Tibial artery (tissue), 4 donors: ENCODE results near the gene MITF.

Experiments used
- DNase-seq, 2 donors: peaks; one replicate each; pipeline ENCODE4 v3.0.0-alpha.2; 2019
- H3K27ac ChIP-seq, 2 donors: fragments of 200-600 bp; sonication (generic) in 1 of 2; 1 replicate in 1 of 2; 2 replicates in 1 of 2; pipeline ENCODE4 v1.5.1; 2018 to 2019; ENCODE audit warnings: mild to moderate bottlenecking in 1 of 2
- H3K27me3 ChIP-seq, 2 donors: fragments of 200-600 bp; sonication (generic) in 1 of 2; one replicate each; pipeline versions ENCODE4 v1.5.1 to v1.6.0; 2016 to 2019
- H3K36me3 ChIP-seq, 3 donors: fragments of 200-600 bp; sonication (generic) in 2 of 3; one replicate each; pipeline ENCODE4 v1.5.1; 2016 to 2019; ENCODE audit warnings: mild to moderate bottlenecking in 2 of 3
- H3K4me1 ChIP-seq, 4 donors: fragments of 200-600 bp; sonication (generic) in 2 of 4; 1 replicate in 3 of 4; 2 replicates in 1 of 4; pipeline ENCODE4 v1.5.1; 2016 to 2019
- H3K4me3 ChIP-seq, 2 donors: fragments of 200-600 bp; sonication (generic) in 1 of 2; 1 replicate in 1 of 2; 2 replicates in 1 of 2; pipeline ENCODE4 v1.5.1; 2018 to 2019; ENCODE audit warnings: mild to moderate bottlenecking in 2 of 2
- H3K9me3 ChIP-seq, 3 donors: fragments of 200-600 bp; sonication (generic) in 1 of 3; one replicate each; pipeline ENCODE4 v1.5.1; 2016 to 2019
- CTCF ChIP-seq, 2 experiments: fragments of 200-600 bp in 1 of 2; fragments of 450-650 bp in 1 of 2; IDR thresholded peaks; one replicate each; pipeline ENCODE4 v1.5.1; 2017 to 2019; ENCODE audit warnings: antibody characterized with exemption in 2 of 2, mild to moderate bottlenecking in 1 of 2, moderate library complexity in 1 of 2
- intact Hi-C: fragments of 100-400 bp; cut with DNase I; formaldehyde crosslinking; loops from one replicate; pipeline ENCODE4 v1.15.0; 2023; ENCODE audit warnings: low total_unique reads

Gene MITF

GRCh38 chr3:69766638-69767037, 27.4 kb downstream of the MITF start:
- H3K4me1 ChIP-seq, result peaks cover 0 to 71% (median 25%) of the 10 kb centered on the region in 4 donors
- no peak overlapping the region for H3K4me3 ChIP-seq

DNA sequence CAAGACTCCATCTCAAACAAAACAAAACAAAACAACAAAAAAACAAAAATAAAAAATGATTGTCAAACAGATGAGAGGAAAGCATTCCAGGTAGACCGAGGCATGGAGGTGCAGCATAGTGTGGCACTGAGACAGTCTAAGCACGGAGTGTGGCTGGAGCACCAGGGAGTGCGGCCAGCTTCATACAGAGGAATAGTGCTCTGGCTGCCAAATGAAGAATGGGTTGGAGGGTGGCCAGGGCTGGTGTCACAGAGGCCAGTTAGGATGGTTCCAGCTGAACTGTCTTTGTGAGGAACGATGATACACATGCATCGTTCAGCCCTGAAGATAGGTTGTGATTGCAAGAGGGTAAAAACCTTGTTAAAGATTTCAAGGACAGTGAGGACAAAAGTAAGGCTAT, 28.3 kb downstream of the MITF start:
- TF ChIP-seq CTCF (IDR thresholded peaks at IDR 0.05), result no peak
- no peaks in the 10 kb centered on the region for H3K27me3 ChIP-seq
- no peaks in the 10 kb centered on the region for H3K36me3 ChIP-seq
- H3K9me3 ChIP-seq, result no peaks in the 10 kb centered on the region
- H3K27ac ChIP-seq, result no peak overlapping the region
- H3K4me1 ChIP-seq, result peaks cover 0 to 71% (median 20%) of the 10 kb centered on the region in 4 donors
- intact Hi-C loops, result no loop called here
- DNase-seq, result no peak
- H3K4me3 ChIP-seq, result no peak overlapping the region

More at GRCh38 chr3:69766638-69767037, 27.4 kb downstream of the MITF start:
- H3K27me3 ChIP-seq, result no peaks in the 10 kb centered on the region
- no peak overlapping the region for H3K27ac ChIP-seq
- H3K9me3 ChIP-seq, result no peaks in the 10 kb centered on the region
- TF ChIP-seq CTCF (IDR thresholded peaks at IDR 0.05), result no peak
- intact Hi-C loops, result no loop called here
- H3K36me3 ChIP-seq, result no peaks in the 10 kb centered on the region
- no peak for DNase-seq

DNA sequence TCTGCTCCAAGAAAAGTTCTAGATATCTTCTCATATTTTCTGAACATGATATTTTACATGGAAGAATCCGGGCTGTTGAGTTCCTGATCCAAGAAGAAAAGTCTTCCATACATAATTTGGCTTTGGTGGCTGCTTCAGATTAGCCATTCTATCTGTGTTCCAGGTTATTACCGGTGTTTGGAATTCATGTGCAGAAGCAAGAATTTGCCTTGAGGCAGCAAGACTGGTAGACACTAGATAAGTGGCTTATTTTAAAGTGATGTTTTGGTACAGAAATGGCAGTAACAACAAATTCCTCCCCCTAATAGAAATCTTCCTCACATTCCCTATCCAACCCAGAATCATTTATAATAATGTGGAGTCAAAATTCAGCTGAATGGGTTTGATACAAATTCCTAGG, 29.2 kb downstream of the MITF start:
- no peak for TF ChIP-seq CTCF (IDR thresholded peaks at IDR 0.05)

DNA sequence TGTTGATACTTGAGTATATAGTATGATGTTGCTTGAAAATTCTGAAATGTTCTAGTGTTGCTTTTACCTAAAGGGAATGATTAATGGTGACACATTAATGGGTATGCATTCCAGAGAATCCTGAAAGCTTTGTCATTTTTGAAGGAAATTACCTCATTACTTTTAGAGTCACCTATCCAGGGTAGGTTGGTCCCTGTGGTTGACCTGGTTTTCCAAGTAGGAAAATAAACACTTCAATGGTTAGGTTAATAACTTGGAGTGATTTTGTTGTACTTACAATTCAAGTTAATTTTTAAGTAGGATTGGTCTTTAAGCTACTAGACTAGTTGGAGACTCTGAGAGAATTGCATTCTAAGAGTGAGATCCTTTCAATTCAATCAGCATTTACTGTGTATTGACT, 31.0 kb downstream of the MITF start:
- Histone ChIP-seq H3K36me3 (no peaks in the 10 kb centered on the region), H3K27me3 (no peaks in the 10 kb centered on the region), H3K9me3 (no peaks in the 10 kb centered on the region), H3K27ac (no peak overlapping the region), H3K4me1 (peaks cover 0 to 61% (median 12%) of the 10 kb centered on the region in 4 donors), H3K4me3 (no peak overlapping the region)
- no peak for DNase-seq
- no peak for TF ChIP-seq CTCF (IDR thresholded peaks at IDR 0.05)
- intact Hi-C loops, result no loop called here

More for the DNA sequence above, 29.2 kb downstream of the MITF start:
- Histone ChIP-seq H3K36me3 (no peaks in the 10 kb centered on the region), H3K27me3 (no peaks in the 10 kb centered on the region), H3K27ac (no peak overlapping the region), H3K9me3 (no peaks in the 10 kb centered on the region), H3K4me3 (no peak overlapping the region), H3K4me1 (peaks cover 0 to 66% (median 17%) of the 10 kb centered on the region in 4 donors)
- intact Hi-C loops, result no loop called here
- no peak for DNase-seq

GRCh38 chr3:69770976-69771634, 31.8 kb downstream of the MITF start:
- peaks cover 0 to 64% (median 12%) of the 10 kb centered on the region in 4 donors for H3K4me1 ChIP-seq
- intact Hi-C loops, result no loop called here
- no peak overlapping the region for H3K4me3 ChIP-seq
- no peak for TF ChIP-seq CTCF (IDR thresholded peaks at IDR 0.05)
- no peaks in the 10 kb centered on the region for H3K36me3 ChIP-seq
- no peaks in the 10 kb centered on the region for H3K9me3 ChIP-seq
- no peaks in the 10 kb centered on the region for H3K27me3 ChIP-seq
- DNase-seq, result no peak
- H3K27ac ChIP-seq, result no peak overlapping the region
